ENCODE data around the gene UPK3A.

GRCh38 chr22:45341498-45341897 is 56.7 kb downstream of the UPK3A start:
- no peak for TF ChIP-seq CTCF (IDR thresholded peaks at IDR 0.05)
- no peak for TF ChIP-seq POLR2A (IDR thresholded peaks at IDR 0.05)
